ENCODE measurements around the gene SPTBN1. TPM values are rescaled to one million over a fixed set of nuclear protein-coding genes. Genes with fewer than 3 reads are reported as not detected.

Gene SPTBN1
- total RNA-seq, 1 donor from 2014 or later = 601 TPM

DNA sequence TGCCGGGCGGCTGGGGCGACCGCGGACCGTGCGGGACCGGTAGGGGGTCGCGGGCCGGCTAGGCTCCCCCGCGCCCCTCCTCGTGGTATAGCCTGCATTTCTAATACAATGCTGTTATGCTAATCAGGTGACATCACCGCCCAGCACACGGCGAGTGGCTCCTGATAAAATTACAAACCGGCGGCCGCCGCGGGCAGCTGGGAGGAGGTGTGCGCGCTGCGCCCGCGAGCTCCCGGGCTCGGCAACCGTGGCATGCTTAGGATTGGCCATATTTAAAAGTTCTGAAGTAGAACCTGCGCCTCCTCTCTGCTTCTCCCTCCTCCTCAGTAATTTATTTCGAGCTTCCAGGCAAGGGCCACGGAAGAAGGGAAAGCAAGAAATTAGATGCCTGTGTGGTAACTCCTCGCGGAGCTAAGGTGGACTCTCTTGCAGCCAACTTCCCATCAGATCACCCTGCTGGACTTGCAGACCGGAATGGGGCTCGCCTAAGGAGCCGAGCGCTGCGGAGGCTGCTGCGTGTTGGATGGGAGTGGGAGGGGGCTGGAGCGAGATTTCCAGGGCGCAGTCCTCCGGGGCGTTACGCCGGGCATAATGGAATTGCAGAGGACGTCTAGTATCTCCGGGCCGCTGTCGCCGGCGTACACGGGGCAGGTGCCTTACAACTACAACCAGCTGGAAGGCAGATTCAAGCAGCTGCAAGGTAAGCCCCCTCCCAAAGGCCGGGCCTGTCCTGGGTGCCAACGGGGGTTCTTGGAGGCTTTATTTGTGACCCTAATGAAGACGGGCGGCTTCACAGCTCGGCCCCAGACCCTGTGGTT is 102.3 kb downstream of the SPTBN1 start:
- peak overlapping the region; percentile 60 for H3K4me3 ChIP-seq
- DNase-seq (peak; percentile 82), ATAC-seq (peak; percentile 77 to 79)
- TF ChIP-seq, protein P1, sequence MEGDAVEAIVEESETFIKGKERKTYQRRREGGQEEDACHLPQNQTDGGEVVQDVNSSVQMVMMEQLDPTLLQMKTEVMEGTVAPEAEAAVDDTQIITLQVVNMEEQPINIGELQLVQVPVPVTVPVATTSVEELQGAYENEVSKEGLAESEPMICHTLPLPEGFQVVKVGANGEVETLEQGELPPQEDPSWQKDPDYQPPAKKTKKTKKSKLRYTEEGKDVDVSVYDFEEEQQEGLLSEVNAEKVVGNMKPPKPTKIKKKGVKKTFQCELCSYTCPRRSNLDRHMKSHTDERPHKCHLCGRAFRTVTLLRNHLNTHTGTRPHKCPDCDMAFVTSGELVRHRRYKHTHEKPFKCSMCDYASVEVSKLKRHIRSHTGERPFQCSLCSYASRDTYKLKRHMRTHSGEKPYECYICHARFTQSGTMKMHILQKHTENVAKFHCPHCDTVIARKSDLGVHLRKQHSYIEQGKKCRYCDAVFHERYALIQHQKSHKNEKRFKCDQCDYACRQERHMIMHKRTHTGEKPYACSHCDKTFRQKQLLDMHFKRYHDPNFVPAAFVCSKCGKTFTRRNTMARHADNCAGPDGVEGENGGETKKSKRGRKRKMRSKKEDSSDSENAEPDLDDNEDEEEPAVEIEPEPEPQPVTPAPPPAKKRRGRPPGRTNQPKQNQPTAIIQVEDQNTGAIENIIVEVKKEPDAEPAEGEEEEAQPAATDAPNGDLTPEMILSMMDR (IDR thresholded peaks at IDR 0.05) = no peak
- no peaks in the 10 kb centered on the region for H3K36me3 ChIP-seq
- H3K4me1 ChIP-seq = peaks cover 85% of the 10 kb centered on the region
- H3K9me3 ChIP-seq = no peaks in the 10 kb centered on the region
- no peaks in the 10 kb centered on the region for H3K27me3 ChIP-seq (ENCODE audit: low read depth)
- intact Hi-C loops (cut with DNase I) = no loop called here
- peak overlapping the region; percentile 88 for H3K27ac ChIP-seq

GRCh38 chr2:54559006-54559445 is 102.9 kb downstream of the SPTBN1 start:
- Histone ChIP-seq H3K4me1 (peaks cover 84% of the 10 kb centered on the region), H3K27me3 (ENCODE audit: low read depth) (no peaks in the 10 kb centered on the region), H3K36me3 (no peaks in the 10 kb centered on the region), H3K4me3 (peak overlapping the region; percentile 60), H3K9me3 (no peaks in the 10 kb centered on the region), H3K27ac (peak overlapping the region; percentile 88)
- TF ChIP-seq, protein P1 (IDR thresholded peaks at IDR 0.05) = no peak
- intact Hi-C loops (cut with DNase I) = no loop called here
- no peak for DNase-seq
- ATAC-seq = peak; percentile 5 to 27

GRCh38 chr2:54559593-54560145 is 103.5 kb downstream of the SPTBN1 start:
- Histone ChIP-seq H3K27ac (peak overlapping the region; percentile 88), H3K4me3 (peak overlapping the region; percentile 60), H3K27me3 (ENCODE audit: low read depth) (no peaks in the 10 kb centered on the region), H3K9me3 (no peaks in the 10 kb centered on the region), H3K4me1 (peaks cover 78% of the 10 kb centered on the region), H3K36me3 (no peaks in the 10 kb centered on the region)
- intact Hi-C loops (cut with DNase I) = no loop called here
- peak; percentile 52 to 55 for ATAC-seq
- no peak for DNase-seq
- TF ChIP-seq, protein P1 (IDR thresholded peaks at IDR 0.05) = no peak

DNA sequence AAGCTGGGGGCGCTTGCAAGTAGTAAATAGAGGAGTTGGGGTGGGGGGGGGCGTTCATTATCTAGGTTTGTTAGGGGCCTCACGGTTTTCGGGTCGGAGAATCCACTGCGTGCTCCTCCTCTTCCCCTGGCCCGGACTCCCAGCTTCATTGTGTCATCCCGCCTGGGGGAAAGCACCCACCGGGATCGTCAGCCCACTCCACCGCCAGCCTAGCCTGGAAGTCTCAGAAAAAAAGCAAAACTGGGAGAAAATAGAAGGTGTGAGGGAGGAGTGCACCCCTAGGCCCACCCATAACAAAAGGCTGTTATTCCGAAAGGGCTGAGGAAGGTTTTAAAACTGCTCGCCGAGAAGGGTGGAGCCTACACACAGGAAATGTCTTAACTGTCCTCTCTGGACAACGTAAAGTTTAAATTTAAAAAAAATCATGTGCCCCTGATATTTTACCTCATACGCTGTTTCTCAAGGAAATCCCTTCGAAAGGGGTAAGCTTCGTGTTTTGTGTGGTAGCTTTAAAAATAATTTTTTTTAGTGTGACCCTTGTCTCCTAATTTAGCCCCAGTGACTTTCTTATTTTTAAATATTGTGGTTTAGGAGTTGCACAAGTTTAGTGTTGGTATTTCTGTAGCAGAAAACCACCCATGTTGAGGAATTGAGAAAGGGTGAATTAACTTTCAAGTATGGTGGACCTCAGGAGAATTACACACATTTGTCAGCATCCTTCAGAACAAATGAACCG is 104.2 kb downstream of the SPTBN1 start:
- Histone ChIP-seq H3K9me3 (no peaks in the 10 kb centered on the region), H3K4me1 (peaks cover 77% of the 10 kb centered on the region), H3K27ac (peak overlapping the region; percentile 88), H3K4me3 (peak overlapping the region; percentile 60), H3K27me3 (ENCODE audit: low read depth) (no peaks in the 10 kb centered on the region), H3K36me3 (no peaks in the 10 kb centered on the region)
- TF ChIP-seq, protein P1 (IDR thresholded peaks at IDR 0.05) = no peak
- DNase-seq (peak; percentile 51), ATAC-seq (peak; percentile 30 to 37)
- intact Hi-C loops (cut with DNase I) = no loop called here

GRCh38 chr2:54561010-54561409 is 104.9 kb downstream of the SPTBN1 start:
- ATAC-seq = no peak
- peak overlapping the region; percentile 88 for H3K27ac ChIP-seq
- H3K9me3 ChIP-seq = no peaks in the 10 kb centered on the region
- H3K36me3 ChIP-seq = no peaks in the 10 kb centered on the region
- TF ChIP-seq, protein P1 (IDR thresholded peaks at IDR 0.05) = no peak
- H3K4me1 ChIP-seq = peaks cover 77% of the 10 kb centered on the region
- no peaks in the 10 kb centered on the region for H3K27me3 ChIP-seq (ENCODE audit: low read depth)
- DNase-seq = no peak
- peak overlapping the region; percentile 60 for H3K4me3 ChIP-seq
- intact Hi-C loops (cut with DNase I) = no loop called here
